ENCODE results near the gene IL1RAPL2. TPM values are rescaled to one million over a fixed set of nuclear protein-coding genes. Genes with fewer than 3 reads are reported as not detected.

IL1RAPL2 gene
- total RNA-seq, 8 experiments from 2014 or later: 0.21 to 1.2 (median 0.69) TPM; not detected in 2

- WGBS, 10 experiments: 32 to 100% (median 68%) methylated on average over 1 to 3 of the region's 3 CpGs; no CpG with 5 or more reads in 4 of the 10 experiments
- no peaks in the 10 kb centered on the region for H3K4me1 ChIP-seq (replicated peaks in 1 of 2)
- in situ Hi-C loops (cut with MboI; ENCODE audit: low pct_unique_long_range_greater_than_20kb in 2 of 9, low sequenced_read_pairs in 9 of 9, unreplicated experiment in 9 of 9): no loop called here
- no peak overlapping the region for H3K27ac ChIP-seq
- no peak overlapping the region for H3K4me3 ChIP-seq
- ATAC-seq (replicated peaks in 6 of 8): no peak
Observed at GRCh38 chrX:105609530-105609929, 1043.5 kb downstream of the IL1RAPL2 start.

GRCh38 chrX:105610411-105610810 lies 1044.4 kb downstream of the IL1RAPL2 start:
- no peaks in the 10 kb centered on the region for H3K4me1 ChIP-seq (replicated peaks in 1 of 2)
- H3K4me3 ChIP-seq: no peak overlapping the region
- no peak for ATAC-seq (replicated peaks in 6 of 8)
- no peak overlapping the region for H3K27ac ChIP-seq
- 0 to 71% (median 0%) methylated on average over 1 to 2 of the region's 2 CpGs; no CpG with 5 or more reads in 7 of the 10 experiments for WGBS, 10 experiments
- in situ Hi-C loops (cut with MboI; ENCODE audit: low pct_unique_long_range_greater_than_20kb in 2 of 9, low sequenced_read_pairs in 9 of 9, unreplicated experiment in 9 of 9): no loop called here

DNA sequence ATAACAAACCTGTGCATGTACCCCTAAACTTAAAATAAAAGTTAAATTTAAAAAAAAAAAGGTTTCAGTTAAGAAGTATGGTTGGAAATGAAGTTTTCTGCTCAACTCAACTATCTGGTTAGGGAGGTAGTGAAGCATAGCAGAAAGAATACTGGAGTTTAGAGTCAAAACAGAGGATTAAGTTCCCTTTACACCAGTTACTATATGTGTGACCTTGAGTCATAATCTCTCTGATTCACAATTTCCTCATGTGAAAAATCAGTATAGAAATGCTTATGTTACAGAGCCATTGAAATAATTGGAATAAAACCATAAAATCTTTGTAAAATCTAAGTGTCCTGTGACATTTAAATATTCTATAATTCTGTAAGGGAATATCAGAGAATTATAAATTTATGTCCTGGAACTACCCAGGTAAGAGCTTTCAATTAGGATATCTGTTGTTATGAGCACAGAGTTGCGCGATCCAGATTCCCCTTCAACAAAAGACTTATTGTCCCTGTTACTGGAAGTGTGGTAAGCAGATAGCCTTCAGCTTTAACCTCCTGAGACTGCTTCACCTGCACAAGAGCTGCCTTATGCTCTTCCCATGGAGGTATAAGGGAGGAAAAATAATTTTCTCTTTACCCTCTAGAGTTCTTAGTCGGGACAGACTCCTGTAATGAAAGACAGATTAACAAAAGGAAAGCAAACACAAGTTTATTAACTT lies 1052.5 kb downstream of the IL1RAPL2 start:
- no peaks in the 10 kb centered on the region for H3K4me1 ChIP-seq (replicated peaks in 1 of 2)
- in situ Hi-C loops (cut with MboI; ENCODE audit: low pct_unique_long_range_greater_than_20kb in 2 of 9, low sequenced_read_pairs in 9 of 9, unreplicated experiment in 9 of 9): no loop called here
- no peak overlapping the region for H3K27ac ChIP-seq
- WGBS, 10 experiments: 0 to 100% (median 57%) methylated on average over 1 to 3 of the region's 3 CpGs; no CpG with 5 or more reads in 3 of the 10 experiments
- ATAC-seq (replicated peaks in 6 of 8): no peak
- H3K4me3 ChIP-seq: no peak overlapping the region

DNA sequence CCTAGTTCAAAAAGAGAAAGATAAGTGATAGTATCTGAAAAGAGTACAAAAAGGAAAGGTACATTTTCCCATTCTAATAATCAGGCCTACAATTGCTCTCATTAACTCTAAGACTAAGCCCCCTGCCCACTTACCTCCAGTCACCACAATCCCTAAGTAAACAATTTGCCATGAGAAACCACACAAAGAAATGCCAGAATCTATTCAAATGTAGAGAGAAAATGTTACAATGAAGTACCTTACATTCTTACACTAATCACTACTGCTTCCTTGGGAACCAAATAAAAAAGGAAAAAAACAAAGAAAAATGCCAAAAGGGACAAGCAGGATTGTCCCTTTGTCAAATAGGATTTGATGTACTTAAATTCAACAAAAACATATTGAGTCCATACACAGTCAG lies 1068.2 kb downstream of the IL1RAPL2 start:
- Histone ChIP-seq H3K4me1 (replicated peaks in 1 of 2) (no peaks in the 10 kb centered on the region), H3K27ac (no peak overlapping the region), H3K4me3 (no peak overlapping the region)
- in situ Hi-C loops (cut with MboI; ENCODE audit: low pct_unique_long_range_greater_than_20kb in 2 of 9, low sequenced_read_pairs in 9 of 9, unreplicated experiment in 9 of 9): no loop called here
- ATAC-seq (replicated peaks in 6 of 8): no peak

- no peak overlapping the region for H3K27ac ChIP-seq
- no peak for ATAC-seq (replicated peaks in 6 of 8)
- no peak overlapping the region for H3K4me3 ChIP-seq
- in situ Hi-C loops (cut with MboI; ENCODE audit: low pct_unique_long_range_greater_than_20kb in 2 of 9, low sequenced_read_pairs in 9 of 9, unreplicated experiment in 9 of 9): no loop called here
- no peaks in the 10 kb centered on the region for H3K4me1 ChIP-seq (replicated peaks in 1 of 2)
Observed at GRCh38 chrX:105635794-105636193, 1069.8 kb downstream of the IL1RAPL2 start.

- Histone ChIP-seq H3K4me1 (replicated peaks in 1 of 2) (no peaks in the 10 kb centered on the region), H3K27ac (no peak overlapping the region), H3K4me3 (no peak overlapping the region)
- no peak for ATAC-seq (replicated peaks in 6 of 8)
- in situ Hi-C loops (cut with MboI; ENCODE audit: low pct_unique_long_range_greater_than_20kb in 2 of 9, low sequenced_read_pairs in 9 of 9, unreplicated experiment in 9 of 9): no loop called here
- 0 to 100% (median 20%) methylated on average over 1 of the region's 1 CpG; no CpG with 5 or more reads in 7 of the 10 experiments for WGBS, 10 experiments
Observed at GRCh38 chrX:105636667-105637066, 1070.7 kb downstream of the IL1RAPL2 start.

DNA sequence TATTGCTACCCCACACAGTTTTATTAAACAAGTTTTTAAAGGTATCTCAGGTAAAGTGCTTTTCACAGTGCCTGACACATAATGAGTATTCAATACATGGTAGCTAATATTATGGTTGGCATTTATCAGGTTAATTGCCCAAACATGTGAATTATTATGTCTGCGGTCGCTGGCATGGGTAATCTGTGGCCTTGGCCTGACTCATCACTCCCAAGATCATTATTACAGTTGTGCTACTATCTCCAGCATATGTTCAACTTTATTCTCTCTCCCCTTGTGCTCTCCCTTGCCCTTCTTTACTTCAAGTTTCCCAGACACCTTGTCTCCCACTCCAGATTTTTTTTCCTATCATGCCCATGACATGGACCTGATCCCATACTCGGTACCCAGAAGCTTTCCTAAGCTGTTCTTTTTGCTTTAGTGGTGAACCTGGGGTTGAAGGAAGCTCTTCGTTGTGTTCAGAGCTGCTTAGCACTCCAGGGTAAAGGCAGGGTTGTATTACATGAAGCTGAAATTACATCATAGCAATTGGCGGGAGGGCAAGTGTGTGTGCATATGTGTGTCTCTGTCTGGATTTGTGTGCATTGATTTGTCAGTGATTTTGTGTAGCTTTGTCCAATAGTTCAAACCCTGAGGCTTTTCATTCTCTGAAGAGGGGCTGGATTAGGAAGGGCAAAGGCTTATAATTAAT lies 1079.8 kb downstream of the IL1RAPL2 start:
- ATAC-seq (replicated peaks in 6 of 8): no peak
- Histone ChIP-seq H3K4me3 (no peak overlapping the region), H3K4me1 (replicated peaks in 1 of 2) (no peaks in the 10 kb centered on the region), H3K27ac (no peak overlapping the region)
- WGBS, 10 experiments: 0 to 83% (median 55%) methylated on average over 1 to 5 of the region's 5 CpGs; no CpG with 5 or more reads in 3 of the 10 experiments
- in situ Hi-C loops (cut with MboI; ENCODE audit: low pct_unique_long_range_greater_than_20kb in 2 of 9, low sequenced_read_pairs in 9 of 9, unreplicated experiment in 9 of 9): no loop called here

GRCh38 chrX:105646592-105647372 lies 1080.8 kb downstream of the IL1RAPL2 start:
- H3K4me1 ChIP-seq (replicated peaks in 1 of 2): no peaks in the 10 kb centered on the region
- no peak overlapping the region for H3K27ac ChIP-seq
- ATAC-seq (replicated peaks in 6 of 8): no peak
- in situ Hi-C loops (cut with MboI; ENCODE audit: low pct_unique_long_range_greater_than_20kb in 2 of 9, low sequenced_read_pairs in 9 of 9, unreplicated experiment in 9 of 9): no loop called here
- 0 to 100% (median 73%) methylated on average over 1 to 4 of the region's 17 CpGs; no CpG with 5 or more reads in 7 of the 10 experiments for WGBS, 10 experiments
- no peak overlapping the region for H3K4me3 ChIP-seq

DNA sequence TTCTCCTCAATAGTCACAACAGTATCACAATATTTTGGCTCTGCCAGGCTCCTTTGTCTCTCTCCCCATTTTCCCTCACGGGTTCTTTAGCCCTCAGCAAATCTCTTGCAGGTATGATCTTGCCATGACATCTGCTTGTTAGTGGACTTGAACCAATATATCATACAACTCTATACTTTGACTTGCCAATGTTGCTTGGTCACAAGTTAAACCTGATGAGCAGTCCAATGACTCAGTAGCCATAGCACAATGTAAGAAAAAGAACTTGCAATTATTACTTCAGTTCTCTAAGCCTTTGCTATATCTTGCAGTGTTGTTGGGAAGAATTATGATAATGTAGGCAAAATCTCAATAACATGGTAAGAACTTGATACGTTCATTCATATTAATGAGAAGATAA lies 1081.8 kb downstream of the IL1RAPL2 start:
- Histone ChIP-seq H3K4me3 (no peak overlapping the region), H3K27ac (no peak overlapping the region), H3K4me1 (replicated peaks in 1 of 2) (no peaks in the 10 kb centered on the region)
- no peak for ATAC-seq (replicated peaks in 6 of 8)
- WGBS, 10 experiments: 0 to 71% (median 22%) methylated on average over 1 of the region's 2 CpGs; no CpG with 5 or more reads in 7 of the 10 experiments
- in situ Hi-C loops (cut with MboI; ENCODE audit: low pct_unique_long_range_greater_than_20kb in 2 of 9, low sequenced_read_pairs in 9 of 9, unreplicated experiment in 9 of 9): no loop called here

- no peak for ATAC-seq (replicated peaks in 6 of 8)
- no peak overlapping the region for H3K4me3 ChIP-seq
- no peaks in the 10 kb centered on the region for H3K4me1 ChIP-seq (replicated peaks in 1 of 2)
- in situ Hi-C loops (cut with MboI; ENCODE audit: low pct_unique_long_range_greater_than_20kb in 2 of 9, low sequenced_read_pairs in 9 of 9, unreplicated experiment in 9 of 9): no loop called here
- no peak overlapping the region for H3K27ac ChIP-seq
- whole genome bisulfite sequencing, 10 experiments: 50 to 80% methylated on average over 1 of the region's 1 CpG; no CpG with 5 or more reads in 8 of the 10 experiments
Observed at GRCh38 chrX:105648732-105649131, 1082.7 kb downstream of the IL1RAPL2 start.

GRCh38 chrX:105650577-105650976 lies 1084.6 kb downstream of the IL1RAPL2 start:
- no peaks in the 10 kb centered on the region for H3K4me1 ChIP-seq (replicated peaks in 1 of 2)
- no peak overlapping the region for H3K4me3 ChIP-seq
- in situ Hi-C loops (cut with MboI; ENCODE audit: low pct_unique_long_range_greater_than_20kb in 2 of 9, low sequenced_read_pairs in 9 of 9, unreplicated experiment in 9 of 9): no loop called here
- ATAC-seq (replicated peaks in 6 of 8): no peak
- no peak overlapping the region for H3K27ac ChIP-seq
- 0 to 38% (median 20%) methylated on average over 1 of the region's 1 CpG; no CpG with 5 or more reads in 7 of the 10 experiments for WGBS, 10 experiments

GRCh38 chrX:105650986-105651385 lies 1085.0 kb downstream of the IL1RAPL2 start:
- in situ Hi-C loops (cut with MboI; ENCODE audit: low pct_unique_long_range_greater_than_20kb in 2 of 9, low sequenced_read_pairs in 9 of 9, unreplicated experiment in 9 of 9): no loop called here
- 0 to 100% (median 56%) methylated on average over 1 to 2 of the region's 2 CpGs; no CpG with 5 or more reads in 5 of the 10 experiments for WGBS, 10 experiments
- no peak for ATAC-seq (replicated peaks in 6 of 8)
- Histone ChIP-seq H3K4me3 (no peak overlapping the region), H3K4me1 (replicated peaks in 1 of 2) (no peaks in the 10 kb centered on the region), H3K27ac (no peak overlapping the region)

DNA sequence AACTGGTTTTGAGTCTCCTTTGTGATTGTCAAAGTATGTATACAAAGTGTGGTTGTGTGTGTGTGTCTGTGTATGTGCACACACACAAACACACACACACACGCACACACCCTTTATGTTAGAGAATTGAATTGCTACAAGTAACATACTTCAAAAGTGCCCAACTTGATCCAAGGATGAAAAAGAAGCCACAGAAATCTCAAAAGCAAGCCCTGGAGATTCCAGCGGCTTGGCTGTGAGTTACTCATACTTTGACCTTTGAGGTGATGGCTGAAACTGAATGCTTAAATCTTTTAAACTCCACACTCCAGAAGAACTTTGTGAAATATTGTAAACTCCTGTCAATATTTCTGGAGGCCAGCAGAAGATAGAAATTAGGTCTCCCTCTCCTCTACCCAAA lies 1087.9 kb downstream of the IL1RAPL2 start:
- no peak for ATAC-seq (replicated peaks in 6 of 8)
- no peaks in the 10 kb centered on the region for H3K4me1 ChIP-seq (replicated peaks in 1 of 2)
- in situ Hi-C loops (cut with MboI; ENCODE audit: low pct_unique_long_range_greater_than_20kb in 2 of 9, low sequenced_read_pairs in 9 of 9, unreplicated experiment in 9 of 9): no loop called here
- no peak overlapping the region for H3K4me3 ChIP-seq
- 39 to 100% (median 61%) methylated on average over 1 to 2 of the region's 2 CpGs; no CpG with 5 or more reads in 7 of the 10 experiments for WGBS, 10 experiments
- no peak overlapping the region for H3K27ac ChIP-seq

Measured in motor neuron (in vitro differentiated cells).